GM21515 (cell line): Measurements from ENCODE around the gene ZNF213.

Experiments used
- ATAC-seq: cut with Tn5 transposase; IDR thresholded peaks from one replicate; pipeline ENCODE4 v1.9.1; 2021; ENCODE audit not compliant: unreplicated experiment

ZNF213 gene

DNA sequence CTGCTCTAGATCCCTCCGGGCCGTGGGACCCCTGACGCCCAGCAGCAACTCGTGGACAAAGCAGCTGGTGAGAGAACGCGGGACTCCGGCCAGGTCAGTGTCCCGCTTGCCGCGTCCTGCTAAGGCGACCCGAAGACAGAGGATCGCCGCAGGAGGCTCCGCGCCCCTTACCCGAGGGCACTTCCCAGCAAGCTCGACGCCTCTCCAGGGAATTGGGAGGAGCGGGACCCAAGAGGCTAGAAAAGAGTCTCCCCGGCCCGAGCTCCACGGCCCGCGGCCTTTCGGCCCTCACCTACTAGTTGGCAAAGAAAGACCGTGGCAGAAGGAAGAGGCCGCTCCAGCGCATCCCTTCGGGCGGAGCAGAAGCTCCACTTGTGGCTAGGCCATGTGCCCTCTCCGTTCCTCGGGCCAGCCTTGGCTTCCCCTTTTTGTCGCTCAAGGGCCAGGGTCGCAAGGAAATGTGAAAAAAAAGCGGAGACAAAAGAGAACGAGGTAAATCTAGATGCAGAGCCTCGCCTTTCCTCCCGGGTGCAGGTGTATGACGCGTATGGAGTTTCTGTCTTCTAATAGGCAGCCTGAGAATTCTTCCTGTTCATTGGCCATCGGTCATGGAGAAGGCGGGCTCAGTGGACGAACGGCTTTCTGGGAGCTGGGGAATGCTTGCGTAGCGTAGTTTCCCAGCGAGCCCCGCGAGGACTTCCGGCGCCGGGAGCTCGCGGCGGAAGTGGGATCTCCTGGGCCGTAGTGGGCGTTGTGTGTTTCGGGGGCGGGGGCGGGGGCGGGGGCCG lies at the start of gene ZNF213:
TSS of gene ZNF213 (plus strand) at position 692 of the 788 bp plus-strand sequence. CDS start 2,252 bp downstream, outside the sequence.
- ATAC-seq = peak; percentile 80

- no peak for ATAC-seq
Observed at GRCh38 chr16:3085868-3086595, 48.8 kb upstream of the ZNF213 start.

DNA sequence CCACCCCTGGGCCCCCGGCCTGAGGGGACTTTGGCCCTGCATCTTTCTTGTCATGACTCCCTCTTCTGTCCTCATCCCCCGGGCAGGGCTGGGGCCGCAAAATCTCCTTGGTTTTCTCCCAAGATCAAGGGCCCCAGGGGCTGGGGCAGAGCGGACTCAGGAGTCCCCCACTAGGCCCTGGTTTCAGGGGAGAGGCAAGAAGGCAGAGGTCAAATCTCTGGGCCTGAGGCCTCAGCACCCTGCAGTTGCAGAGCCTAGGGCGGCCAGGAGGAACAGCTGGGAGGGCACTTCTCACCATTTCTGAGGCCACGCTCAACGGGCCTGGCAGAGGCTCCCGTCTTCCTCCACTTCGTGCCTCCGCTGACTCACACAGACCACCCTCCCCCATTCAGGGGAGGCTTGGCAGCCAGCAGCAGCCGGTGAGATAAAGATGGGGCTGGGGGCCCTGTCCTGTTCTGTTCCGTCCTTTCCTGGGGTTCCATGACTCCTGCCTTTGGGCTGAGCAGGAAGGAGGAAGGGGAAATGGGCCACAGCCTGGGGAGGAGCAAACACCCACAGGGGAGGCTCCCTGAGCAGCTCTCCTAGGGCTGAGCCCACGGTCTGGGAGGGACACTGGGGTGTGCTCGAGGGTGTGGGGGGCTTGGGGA lies 48.1 kb upstream of the ZNF213 start:
- no peak for ATAC-seq

DNA sequence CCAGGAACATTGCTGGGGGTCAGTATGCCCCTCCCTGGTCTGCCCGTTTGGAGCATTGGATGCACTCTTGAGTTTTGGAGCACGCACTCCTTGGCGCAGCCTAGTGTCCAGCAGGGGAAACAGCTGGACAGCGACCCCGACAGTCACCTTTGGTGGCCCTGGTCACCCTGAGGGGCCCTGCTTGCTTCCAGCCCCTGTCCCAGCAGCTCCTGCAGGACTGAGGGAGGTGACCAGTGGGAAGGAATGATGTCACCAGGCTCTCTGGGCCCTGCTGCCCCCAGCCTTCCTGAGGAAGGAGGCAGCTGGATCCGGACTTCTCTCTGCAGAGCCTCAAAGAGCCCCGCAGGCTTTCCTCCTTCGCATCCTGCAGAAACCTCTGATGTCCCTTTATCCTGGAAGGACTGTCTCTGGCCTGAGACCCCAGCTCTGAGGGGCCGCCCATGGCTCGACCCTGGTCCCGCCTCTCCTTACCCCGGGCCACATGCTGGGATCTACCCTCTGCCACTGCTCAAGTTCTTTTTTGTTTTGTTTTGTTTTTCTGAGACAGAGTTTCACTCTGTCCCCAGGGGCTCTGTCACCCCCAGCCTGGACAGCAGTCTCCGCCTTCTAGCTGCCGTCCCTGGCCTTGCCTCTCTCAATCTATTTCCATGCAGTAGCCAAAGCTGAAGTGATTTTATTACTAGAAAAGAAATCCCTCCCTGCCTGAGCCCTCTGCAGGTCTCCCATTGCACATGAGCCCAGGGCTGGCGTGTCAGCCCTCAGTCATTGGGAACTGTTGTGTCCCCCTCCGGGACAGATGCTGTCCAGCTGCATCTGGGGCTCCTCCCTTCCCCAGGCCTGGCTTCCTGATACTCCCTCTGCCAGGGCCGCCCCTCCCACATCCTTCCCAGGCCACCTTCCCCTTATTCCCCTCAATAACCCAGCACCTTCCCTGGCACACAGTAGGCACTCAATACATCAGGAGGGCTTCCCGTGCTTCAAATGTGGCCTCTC lies 47.3 kb upstream of the ZNF213 start:
- no peak for ATAC-seq

DNA sequence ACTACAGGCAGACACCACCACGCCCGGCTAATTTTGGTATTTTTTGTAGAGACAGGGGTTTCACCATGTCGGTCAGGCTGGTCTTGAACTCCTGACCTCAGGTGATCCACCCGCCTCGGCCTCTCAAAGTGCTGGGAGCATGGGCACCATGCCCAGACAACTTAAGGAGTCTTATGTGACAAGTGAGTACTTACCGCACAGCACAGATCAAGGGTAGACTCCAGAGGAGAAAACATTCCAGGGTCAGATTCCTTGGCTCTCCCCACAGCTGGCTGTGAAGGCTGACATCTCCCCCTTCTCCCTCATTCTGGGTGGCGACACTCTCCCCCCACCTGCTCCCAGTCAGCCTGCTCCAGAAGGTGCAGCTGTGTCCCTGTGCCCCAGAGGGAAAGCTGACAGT lies 46.4 kb upstream of the ZNF213 start:
- no peak for ATAC-seq

GRCh38 chr16:3088925-3089716 lies 45.7 kb upstream of the ZNF213 start:
- ATAC-seq = no peak

DNA sequence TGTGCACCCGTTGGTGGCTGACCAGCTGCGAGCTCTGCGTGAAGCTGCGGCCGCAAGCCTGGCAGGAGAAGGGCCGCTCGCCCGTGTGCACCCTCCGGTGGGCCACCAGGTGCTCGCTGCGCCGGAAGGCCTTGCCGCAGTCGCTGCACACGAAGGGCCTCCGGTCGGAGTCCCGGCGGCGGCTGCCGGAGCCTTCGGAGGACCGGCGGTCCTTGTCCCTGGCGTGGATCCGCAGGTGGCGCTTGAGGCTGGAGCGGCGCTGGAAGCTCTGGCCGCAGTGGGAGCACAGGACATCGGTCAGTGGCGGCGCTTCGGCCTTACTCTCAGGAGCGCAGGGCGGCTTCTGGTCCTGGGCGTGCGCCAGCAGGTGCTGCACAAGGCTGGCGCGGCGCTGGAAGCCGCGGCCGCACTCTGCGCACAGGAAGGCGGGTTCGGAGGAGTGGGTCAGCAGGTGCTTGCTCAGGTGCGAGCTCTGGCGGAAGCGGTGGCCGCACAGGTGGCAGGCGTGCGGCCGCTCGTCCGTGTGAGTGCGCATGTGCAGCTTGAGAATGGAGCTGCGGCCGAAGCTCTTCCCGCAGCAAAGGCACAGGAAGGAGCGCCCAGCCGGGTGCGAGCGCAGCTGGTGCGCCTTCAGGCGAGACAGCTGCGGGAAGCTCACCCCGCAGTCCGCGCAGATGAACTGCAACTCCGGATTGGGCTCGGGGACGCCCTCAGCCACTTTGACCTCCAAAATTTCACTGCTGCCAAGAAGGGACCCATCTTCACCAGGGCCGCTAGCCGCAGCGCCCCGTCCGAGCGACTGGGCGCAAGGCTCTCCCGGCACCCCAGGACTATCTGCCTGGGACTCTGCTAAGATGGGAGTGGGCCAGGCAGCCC lies 44.9 kb upstream of the ZNF213 start:
- ATAC-seq = no peak

GRCh38 chr16:3091551-3091950 lies 43.3 kb upstream of the ZNF213 start:
- ATAC-seq = no peak

DNA sequence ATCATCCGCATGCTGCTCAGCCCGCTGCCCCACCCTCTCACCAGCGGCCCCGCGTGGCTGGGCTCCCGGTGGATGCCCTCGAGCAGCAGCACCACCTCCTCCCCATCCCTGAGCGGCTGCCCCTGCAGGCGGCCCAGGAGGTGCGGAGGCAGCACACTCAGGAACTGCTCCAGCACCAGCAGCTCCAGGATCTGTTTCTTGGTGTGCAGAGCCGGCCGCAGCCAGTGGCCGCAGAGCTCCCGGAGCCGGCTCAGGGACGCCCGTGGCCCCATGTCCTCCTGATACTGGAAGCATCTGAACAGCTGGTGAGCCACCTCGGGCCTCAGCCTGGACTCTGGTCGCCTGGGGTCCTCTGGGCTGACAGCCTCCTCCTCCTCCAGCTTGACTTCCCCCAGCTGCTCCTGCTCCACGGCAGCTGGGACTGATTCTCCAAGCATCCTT lies 42.3 kb upstream of the ZNF213 start:
- no peak for ATAC-seq

DNA sequence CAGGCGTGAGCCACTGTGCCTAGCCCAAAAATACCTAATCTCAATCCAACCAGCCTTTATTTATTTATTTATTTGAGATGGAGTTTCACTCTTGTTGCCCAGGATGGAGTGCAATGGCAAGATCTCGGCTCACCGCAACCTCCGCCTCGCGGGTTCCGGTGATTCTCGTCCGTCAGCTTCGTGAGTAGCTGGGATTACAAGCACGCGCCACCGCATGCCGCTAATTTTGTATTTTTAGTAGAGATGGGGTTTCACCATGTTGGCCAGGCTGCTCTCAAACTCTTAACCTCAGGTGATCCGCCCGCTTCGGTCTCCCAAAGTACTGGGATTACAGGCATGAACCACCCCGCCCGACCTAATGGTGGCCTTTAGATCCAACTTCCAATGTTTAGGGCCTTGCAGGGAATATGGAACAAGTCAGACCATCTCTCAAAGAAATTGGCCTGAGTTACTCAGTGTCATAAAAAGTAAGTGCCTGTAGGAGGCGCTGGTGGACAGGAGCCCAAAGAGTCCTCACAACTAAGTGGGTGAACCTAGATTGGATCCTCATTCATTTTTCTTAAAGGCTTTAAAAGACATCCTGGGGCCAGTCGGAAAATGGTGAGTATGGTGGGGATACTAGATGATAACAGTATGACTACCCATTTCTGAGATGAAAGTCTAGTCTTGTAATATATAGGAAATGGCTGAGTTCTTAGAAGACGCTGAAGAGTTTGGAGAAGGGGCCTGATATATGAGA lies 40.4 kb upstream of the ZNF213 start:
- no peak for ATAC-seq

DNA sequence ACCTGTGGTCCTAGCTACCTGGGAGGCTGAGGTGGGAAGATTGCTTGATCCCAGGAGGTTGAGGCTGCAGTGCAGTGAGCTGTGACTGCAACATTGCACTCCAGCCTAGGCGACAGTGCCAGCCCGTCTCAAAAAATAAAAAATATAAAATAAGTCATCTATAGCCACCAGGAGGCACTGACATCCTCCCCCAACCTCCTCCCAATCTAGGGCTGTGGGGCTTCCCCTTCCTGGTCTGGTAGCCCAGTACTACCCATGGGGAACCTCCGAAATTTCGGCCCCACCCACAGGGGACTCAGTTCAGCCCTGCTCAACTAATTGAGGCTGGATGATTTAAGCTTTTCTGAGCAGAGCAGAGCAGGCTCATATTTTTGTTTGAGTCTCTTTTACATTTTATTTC lies 39.0 kb upstream of the ZNF213 start:
- ATAC-seq = peak; percentile 55

- ATAC-seq = no peak
Observed at GRCh38 chr16:3096362-3096761, 38.5 kb upstream of the ZNF213 start.

GRCh38 chr16:3097266-3097665 lies 37.6 kb upstream of the ZNF213 start:
- ATAC-seq = no peak

DNA sequence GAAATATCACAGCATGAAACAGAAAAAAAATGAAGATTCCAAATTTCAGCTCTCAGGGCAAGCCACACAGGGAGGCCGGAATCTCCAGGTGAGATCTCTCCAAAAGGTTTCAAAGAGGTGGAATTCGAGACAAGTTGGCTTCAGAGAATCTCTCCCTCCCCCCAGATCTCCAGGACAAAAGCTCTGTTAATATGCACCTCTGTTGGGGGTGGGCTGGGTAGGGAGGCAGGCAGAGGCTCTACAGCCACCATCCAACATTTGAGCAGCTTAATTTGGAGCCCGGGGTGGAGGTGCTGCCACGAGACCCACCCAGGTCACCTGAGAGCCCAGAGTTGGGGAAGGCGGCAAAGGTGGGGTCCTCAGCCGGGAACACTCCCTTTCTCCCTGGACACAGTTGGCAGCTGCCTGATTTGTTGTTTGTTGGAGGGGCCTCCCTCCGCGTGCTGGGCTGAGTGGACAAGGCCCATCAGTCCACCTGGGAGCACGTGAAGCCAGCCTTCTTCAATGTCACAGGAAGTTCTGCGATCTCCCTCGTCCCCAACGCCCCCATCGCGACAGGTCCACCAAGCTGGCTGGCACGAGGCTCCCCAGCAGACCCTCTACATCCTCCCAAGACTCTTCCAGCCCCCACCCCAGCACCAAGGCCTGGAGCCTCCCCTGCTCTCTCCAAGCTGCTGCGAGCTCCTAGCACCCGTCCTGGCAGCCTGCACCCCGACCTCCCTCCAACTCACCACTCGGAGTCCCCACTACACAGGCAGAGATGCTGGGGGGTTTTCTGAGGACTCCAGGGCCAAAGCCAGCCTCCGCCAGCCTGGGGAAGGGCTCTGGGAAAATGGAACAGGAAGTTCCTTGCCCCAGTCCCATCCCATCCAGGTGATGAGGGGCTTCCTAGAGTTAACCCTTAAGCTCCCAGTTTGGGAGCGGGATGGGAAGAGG lies 36.1 kb upstream of the ZNF213 start, which contains the start of gene ZSCAN10:
TSS of gene ZSCAN10 (minus strand) at position 836 of the 936 bp plus-strand sequence. CDS start 6,357 bp downstream, outside the sequence.
- ATAC-seq = no peak

DNA sequence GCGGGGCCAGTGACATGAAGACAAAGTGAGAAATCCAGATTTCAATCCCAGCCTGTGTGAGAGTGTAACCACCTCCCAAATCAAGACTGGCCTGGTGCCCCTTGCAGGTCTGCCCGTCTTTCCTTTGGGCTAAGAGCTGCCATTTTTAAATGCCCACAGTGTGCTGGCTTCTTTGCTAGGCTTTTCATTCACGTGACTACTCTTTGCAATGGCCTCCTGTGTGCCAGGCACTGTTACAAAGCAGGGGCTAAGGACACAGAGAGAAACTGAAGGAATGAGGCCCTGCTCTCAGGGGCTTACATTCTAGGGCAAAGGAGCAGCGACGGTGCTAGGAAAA lies 35.5 kb upstream of the ZNF213 start:
- no peak for ATAC-seq

DNA sequence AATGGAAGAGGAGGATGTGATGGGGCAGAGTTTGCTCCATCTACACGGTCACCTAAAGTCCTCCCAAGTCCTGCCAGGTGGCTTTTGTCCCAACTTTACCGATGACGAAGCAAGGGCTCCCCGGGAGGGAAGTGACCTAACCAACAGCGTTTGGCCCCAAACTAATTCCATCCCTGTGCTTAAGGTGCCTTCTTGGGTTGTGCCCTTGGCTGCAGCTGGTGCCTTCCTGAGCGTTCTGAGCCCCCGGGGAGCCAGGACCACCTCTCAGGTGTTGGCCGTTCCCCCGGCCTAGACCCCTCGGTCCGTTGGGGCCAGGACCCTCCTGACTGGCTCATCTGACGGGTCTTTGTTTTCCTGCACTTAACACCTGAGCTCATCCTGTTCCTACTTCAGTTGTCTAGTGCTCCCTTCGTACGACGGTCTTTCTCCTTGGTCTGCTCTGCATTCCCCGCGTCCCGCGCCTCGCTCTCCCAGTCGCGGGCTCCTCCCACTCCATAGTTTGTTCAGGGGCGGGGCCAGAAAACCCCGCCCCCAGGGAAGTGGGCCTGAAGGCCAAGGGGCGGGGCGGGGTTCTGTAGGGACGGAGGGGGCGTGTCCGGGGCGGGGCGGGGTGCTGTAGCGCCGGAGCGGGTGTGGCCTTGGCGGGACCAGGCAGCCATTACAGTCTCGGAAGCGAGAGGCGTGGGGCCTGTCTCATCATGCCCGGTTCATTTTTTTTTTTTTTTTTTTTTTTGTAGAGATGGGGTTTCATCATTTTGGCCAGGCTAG lies 34.9 kb upstream of the ZNF213 start:
- peak; percentile 49 for ATAC-seq
